Measurements from ENCODE around the gene FAAH.

The FAAH gene

DNA sequence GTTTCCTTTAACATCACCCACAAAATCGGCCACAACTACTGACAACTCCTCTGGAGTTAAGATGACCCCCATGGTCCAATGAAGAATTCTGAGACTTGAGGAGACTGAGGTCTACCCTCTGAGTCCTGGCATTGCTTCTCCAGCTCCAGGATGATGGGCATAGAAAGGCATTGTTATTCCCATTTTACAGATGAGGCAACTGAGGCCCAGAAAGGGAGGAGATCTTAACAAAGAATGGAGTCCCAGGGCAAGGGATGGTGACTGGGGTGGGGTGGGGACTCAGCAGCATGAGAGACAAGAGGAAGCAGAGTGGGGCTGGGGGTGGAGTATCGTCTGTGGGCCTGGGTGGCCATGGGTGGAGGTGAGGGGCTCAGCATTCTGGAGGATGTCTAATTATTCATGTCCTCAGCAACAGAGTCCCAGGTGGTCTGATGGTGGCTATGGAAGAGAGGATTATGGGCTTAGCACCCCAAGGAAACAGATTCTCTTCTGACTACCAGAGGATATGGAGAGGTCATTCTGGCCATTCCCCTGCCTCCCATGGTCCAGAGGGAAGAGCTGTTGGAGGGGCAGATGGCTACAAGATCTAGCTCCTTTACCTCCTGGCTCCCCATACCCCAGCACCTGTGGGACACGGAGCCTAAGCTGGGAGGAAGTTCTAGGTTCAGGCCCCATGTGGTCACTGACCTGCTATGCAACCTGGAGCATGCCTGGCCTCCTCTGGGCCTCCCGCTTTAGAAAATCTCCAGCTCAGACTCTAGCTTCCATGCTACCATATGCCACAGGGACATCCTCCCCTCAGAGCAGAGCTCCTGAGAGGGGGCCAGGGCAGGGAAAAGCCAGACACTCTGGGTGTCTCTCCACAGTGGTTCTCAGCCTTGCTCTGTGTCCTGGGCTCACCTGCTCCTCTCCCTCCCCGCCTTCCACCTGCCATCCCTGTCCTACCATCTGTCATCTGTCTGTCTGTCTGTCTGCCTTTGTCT is 58.1 kb downstream of the FAAH start:
- Histone ChIP-seq H3K36me3 (ENCODE audit: insufficient read depth, low read length) (no peaks in the 10 kb centered on the region), H3K9me3 (ENCODE audit: low read length) (no peaks in the 10 kb centered on the region), H3K4me1 (ENCODE audit: insufficient read depth, low read length) (peaks cover 7% of the 10 kb centered on the region), H2AFZ (ENCODE audit: low read depth, low read length) (no peak overlapping the region), H3K27me3 (ENCODE audit: insufficient read depth, low read length) (peaks cover 75% of the 10 kb centered on the region), H3K4me3 (ENCODE audit: low read length) (no peak overlapping the region)

- Histone ChIP-seq H3K36me3 (ENCODE audit: insufficient read depth, low read length) (no peaks in the 10 kb centered on the region), H3K4me1 (ENCODE audit: insufficient read depth, low read length) (peaks cover 6% of the 10 kb centered on the region), H3K27me3 (ENCODE audit: insufficient read depth, low read length) (peaks cover 75% of the 10 kb centered on the region), H3K9me3 (ENCODE audit: low read length) (no peaks in the 10 kb centered on the region), H2AFZ (ENCODE audit: low read depth, low read length) (no peak overlapping the region), H3K4me3 (ENCODE audit: low read length) (no peak overlapping the region)
Measured at GRCh38 chr1:46452931-46453325, 58.8 kb downstream of the FAAH start.

DNA sequence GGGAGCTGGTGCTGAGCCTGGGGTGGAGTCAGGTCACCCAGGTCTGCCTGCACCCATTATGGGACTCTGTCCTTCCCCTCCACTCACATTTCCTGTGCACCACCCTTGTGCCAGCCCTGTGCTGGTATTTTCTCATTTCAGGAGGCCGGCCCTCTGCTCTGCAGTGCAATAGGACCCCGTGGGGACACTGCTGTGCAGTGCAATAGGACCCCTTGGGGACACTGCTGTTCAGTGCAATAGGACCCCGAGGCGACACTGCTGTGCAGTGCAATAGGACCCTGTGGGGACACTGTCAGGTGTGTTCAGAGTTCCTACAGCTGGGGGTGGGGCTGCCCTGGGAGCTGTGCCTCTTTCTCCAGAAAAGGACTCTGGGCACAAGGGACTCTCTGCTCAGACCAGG is 59.3 kb downstream of the FAAH start:
- Histone ChIP-seq H2AFZ (ENCODE audit: low read depth, low read length) (no peak overlapping the region), H3K9me3 (ENCODE audit: low read length) (no peaks in the 10 kb centered on the region), H3K36me3 (ENCODE audit: insufficient read depth, low read length) (no peaks in the 10 kb centered on the region), H3K27me3 (ENCODE audit: insufficient read depth, low read length) (peaks cover 75% of the 10 kb centered on the region), H3K4me1 (ENCODE audit: insufficient read depth, low read length) (peaks cover 3% of the 10 kb centered on the region), H3K4me3 (ENCODE audit: low read length) (no peak overlapping the region)

GRCh38 chr1:46455951-46456350 is 61.8 kb downstream of the FAAH start:
- peaks cover 73% of the 10 kb centered on the region for H3K27me3 ChIP-seq (ENCODE audit: insufficient read depth, low read length)
- no peaks in the 10 kb centered on the region for H3K9me3 ChIP-seq (ENCODE audit: low read length)
- H3K4me3 ChIP-seq (ENCODE audit: low read length): no peak overlapping the region
- H3K4me1 ChIP-seq (ENCODE audit: insufficient read depth, low read length): no peaks in the 10 kb centered on the region
- H2AFZ ChIP-seq (ENCODE audit: low read depth, low read length): no peak overlapping the region
- H3K36me3 ChIP-seq (ENCODE audit: insufficient read depth, low read length): no peaks in the 10 kb centered on the region

GRCh38 chr1:46456411-46456963 is 62.4 kb downstream of the FAAH start:
- Histone ChIP-seq H3K9me3 (ENCODE audit: low read length) (no peaks in the 10 kb centered on the region), H3K4me3 (ENCODE audit: low read length) (no peak overlapping the region), H3K27me3 (ENCODE audit: insufficient read depth, low read length) (peaks cover 73% of the 10 kb centered on the region), H3K4me1 (ENCODE audit: insufficient read depth, low read length) (no peaks in the 10 kb centered on the region), H2AFZ (ENCODE audit: low read depth, low read length) (no peak overlapping the region), H3K36me3 (ENCODE audit: insufficient read depth, low read length) (no peaks in the 10 kb centered on the region)

DNA sequence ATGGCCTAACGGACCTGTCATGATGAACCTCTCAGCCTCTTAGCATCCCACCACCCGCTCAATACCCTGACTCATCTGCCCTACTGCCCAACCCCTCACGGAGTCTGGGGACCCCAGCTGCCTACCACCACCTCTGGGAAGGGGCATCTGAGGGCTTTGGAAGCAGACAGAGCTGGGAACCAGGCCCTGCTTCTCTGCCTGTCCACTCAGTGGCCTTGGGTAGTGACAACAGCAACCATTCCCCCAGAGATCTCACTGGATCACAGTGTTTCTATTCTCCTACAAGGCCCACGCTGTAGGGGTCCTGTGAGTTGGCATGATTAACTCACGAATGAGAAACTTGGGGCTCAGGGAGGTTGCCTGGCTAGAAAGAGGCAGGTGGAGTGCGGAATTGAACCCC is 63.1 kb downstream of the FAAH start:
- Histone ChIP-seq H3K27me3 (ENCODE audit: insufficient read depth, low read length) (peaks cover 73% of the 10 kb centered on the region), H3K36me3 (ENCODE audit: insufficient read depth, low read length) (no peaks in the 10 kb centered on the region), H2AFZ (ENCODE audit: low read depth, low read length) (no peak overlapping the region), H3K4me3 (ENCODE audit: low read length) (no peak overlapping the region), H3K9me3 (ENCODE audit: low read length) (no peaks in the 10 kb centered on the region), H3K4me1 (ENCODE audit: insufficient read depth, low read length) (no peaks in the 10 kb centered on the region)

DNA sequence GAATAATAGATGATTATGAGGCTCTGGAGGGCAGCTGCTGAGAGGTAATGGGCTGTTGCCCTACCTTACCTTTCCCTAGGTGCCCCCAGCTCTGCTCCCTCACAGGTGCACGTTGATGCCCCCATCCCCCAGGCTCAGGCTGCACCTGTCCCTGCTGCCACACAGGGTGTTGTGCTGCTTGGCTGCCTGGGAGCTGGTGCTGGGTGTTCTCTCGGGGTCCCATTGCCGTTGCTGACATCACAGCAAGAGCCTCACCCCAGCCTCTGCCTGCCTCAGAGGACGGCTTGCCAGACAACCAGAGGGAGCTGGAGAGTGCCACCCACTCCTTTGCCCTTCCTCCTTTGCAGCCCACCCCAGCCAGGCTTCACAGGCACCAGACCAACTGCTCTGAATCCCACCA is 64.1 kb downstream of the FAAH start:
- Histone ChIP-seq H3K36me3 (ENCODE audit: insufficient read depth, low read length) (no peaks in the 10 kb centered on the region), H3K4me3 (ENCODE audit: low read length) (no peak overlapping the region), H2AFZ (ENCODE audit: low read depth, low read length) (no peak overlapping the region), H3K4me1 (ENCODE audit: insufficient read depth, low read length) (no peaks in the 10 kb centered on the region), H3K27me3 (ENCODE audit: insufficient read depth, low read length) (peaks cover 69% of the 10 kb centered on the region), H3K9me3 (ENCODE audit: low read length) (no peaks in the 10 kb centered on the region)

DNA sequence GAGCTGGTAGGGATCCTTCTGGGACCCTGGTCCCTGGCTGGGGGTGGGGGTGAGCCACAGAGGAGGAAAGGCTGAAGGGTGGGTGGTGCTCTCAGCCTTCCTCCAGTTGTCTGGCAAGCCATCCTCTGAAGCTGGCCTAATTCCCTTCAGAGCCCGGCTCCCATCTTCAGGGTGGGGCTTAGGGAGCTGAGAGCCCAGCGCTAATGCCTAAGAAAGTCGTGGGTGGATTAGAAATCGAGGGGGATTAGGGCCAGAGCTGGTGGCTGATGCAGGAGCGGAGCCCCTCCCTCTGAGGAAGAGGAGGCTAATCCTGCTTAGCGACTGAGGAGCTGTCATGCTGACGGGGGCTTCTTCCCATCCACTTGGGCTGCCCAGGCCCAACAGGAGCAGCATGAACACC is 64.7 kb downstream of the FAAH start:
- Histone ChIP-seq H3K36me3 (ENCODE audit: insufficient read depth, low read length) (no peaks in the 10 kb centered on the region), H3K27me3 (ENCODE audit: insufficient read depth, low read length) (peaks cover 63% of the 10 kb centered on the region), H3K9me3 (ENCODE audit: low read length) (no peaks in the 10 kb centered on the region), H3K4me3 (ENCODE audit: low read length) (no peak overlapping the region), H2AFZ (ENCODE audit: low read depth, low read length) (no peak overlapping the region), H3K4me1 (ENCODE audit: insufficient read depth, low read length) (no peaks in the 10 kb centered on the region)

DNA sequence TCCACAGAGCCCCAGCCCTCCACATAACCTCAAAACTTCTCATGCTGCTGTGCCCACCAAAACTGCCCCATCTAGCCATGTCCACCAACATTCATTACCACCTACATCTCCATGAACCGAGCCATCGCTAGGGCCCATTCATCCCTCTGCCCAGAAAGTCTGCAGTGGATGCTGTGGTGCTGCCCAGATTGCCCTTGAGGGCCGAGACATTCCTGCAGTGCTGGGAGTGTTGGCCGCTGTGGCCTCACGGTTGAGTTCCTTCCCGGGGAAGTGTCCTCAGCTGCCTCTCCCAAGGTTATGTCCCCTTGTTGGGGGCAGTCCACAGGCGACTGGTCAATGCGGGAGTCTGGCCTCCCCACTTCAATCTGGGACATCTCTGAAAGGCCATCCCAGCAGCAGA is 65.2 kb downstream of the FAAH start:
- Histone ChIP-seq H3K4me3 (ENCODE audit: low read length) (no peak overlapping the region), H3K36me3 (ENCODE audit: insufficient read depth, low read length) (no peaks in the 10 kb centered on the region), H2AFZ (ENCODE audit: low read depth, low read length) (no peak overlapping the region), H3K27me3 (ENCODE audit: insufficient read depth, low read length) (peaks cover 65% of the 10 kb centered on the region), H3K4me1 (ENCODE audit: insufficient read depth, low read length) (no peaks in the 10 kb centered on the region), H3K9me3 (ENCODE audit: low read length) (no peaks in the 10 kb centered on the region)

DNA sequence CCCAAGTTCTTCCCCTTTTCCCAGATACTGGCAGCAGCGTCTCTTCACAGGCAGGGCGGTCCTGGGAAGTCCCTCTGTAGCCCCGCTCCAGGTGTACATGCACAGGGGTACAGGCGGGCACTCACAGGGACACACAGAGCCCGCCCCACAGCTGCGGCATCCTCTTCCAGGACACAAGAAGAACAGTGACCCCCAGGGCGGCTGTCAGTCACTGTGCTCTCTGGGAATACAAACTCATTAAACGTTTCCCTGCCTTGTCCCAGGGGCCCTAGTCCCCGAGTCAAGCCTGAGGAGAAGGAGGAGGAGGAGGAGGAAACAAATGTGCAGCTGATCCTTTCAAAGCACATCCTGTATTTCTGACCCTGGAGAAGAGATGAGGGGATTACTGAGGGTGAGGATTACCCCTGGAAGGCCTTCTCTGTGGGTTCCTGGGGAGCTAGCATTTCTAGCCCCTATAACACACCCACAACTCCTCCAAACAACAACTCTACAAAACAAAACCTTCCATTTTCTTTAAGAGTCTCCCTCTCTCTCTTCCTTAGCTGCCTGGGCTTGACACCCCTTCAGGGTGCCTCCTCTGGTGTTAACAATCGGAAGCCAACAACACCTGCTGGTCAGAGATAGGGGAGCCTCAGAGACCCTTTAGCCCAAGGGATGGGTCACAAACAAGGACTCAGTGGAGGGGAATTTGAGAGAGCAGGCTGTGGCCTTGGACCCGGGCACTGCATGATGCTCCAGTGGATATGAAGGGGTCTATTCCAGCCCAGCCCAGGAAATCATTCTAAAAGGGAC is 67.1 kb downstream of the FAAH start:
- Histone ChIP-seq H3K4me1 (ENCODE audit: insufficient read depth, low read length) (peaks cover 4% of the 10 kb centered on the region), H3K4me3 (ENCODE audit: low read length) (no peak overlapping the region), H3K36me3 (ENCODE audit: insufficient read depth, low read length) (no peaks in the 10 kb centered on the region), H3K27me3 (ENCODE audit: insufficient read depth, low read length) (peaks cover 78% of the 10 kb centered on the region), H3K9me3 (ENCODE audit: low read length) (no peaks in the 10 kb centered on the region), H2AFZ (ENCODE audit: low read depth, low read length) (no peak overlapping the region)

- H3K36me3 ChIP-seq (ENCODE audit: insufficient read depth, low read length): no peaks in the 10 kb centered on the region
Measured at GRCh38 chr1:46461809-46462448, 67.8 kb downstream of the FAAH start.

More at GRCh38 chr1:46461809-46462448, 67.8 kb downstream of the FAAH start:
- Histone ChIP-seq H3K9me3 (ENCODE audit: low read length) (no peaks in the 10 kb centered on the region), H3K27me3 (ENCODE audit: insufficient read depth, low read length) (peaks cover 80% of the 10 kb centered on the region), H3K4me1 (ENCODE audit: insufficient read depth, low read length) (peaks cover 6% of the 10 kb centered on the region), H2AFZ (ENCODE audit: low read depth, low read length) (no peak overlapping the region), H3K4me3 (ENCODE audit: low read length) (no peak overlapping the region)

All from neuron (in vitro differentiated cells).